Loucy (cell line): Measurements from ENCODE around the gene TNFRSF9.

Experiments used
- CTCF ChIP-seq: fragments of 200-600 bp; sonication (generic); conservative IDR thresholded peaks from 2 replicates; pipeline ENCODE4 v1.5.1; 2014; ENCODE audit warnings: mild to moderate bottlenecking, antibody characterized with exemption, low read length
- EZH2phosphoT487 ChIP-seq: fragments of 200-600 bp; IDR thresholded peaks from 2 replicates; pipeline ENCODE4 v1.6.1; 2018; ENCODE audit warnings: antibody characterized with exemption, mild to moderate bottlenecking, moderate library complexity, borderline replicate concordance

- TF ChIP-seq EZH2phosphoT487 (no peak), CTCF (no peak)
These were observed 605 bp downstream of the TNFRSF9 start for GRCh38 chr1:7940034-7940433.
